ENCODE results near the gene TCL1A. TPM values are rescaled to one million over a fixed set of nuclear protein-coding genes. Genes with fewer than 3 reads are reported as not detected.

Gene TCL1A
- total and polyA plus RNA-seq, 10 of the 15 experiments (the other 5 are each of a cell fraction or from before 2014, with no cell fraction given) = 5.9 to 283 (median 113) TPM

- TF ChIP-seq SKIL (IDR thresholded peaks at IDR 0.05; ENCODE audit: low read depth, poor library complexity, severe bottlenecking) = no peak
- no peak for TF ChIP-seq ZNF622 (IDR thresholded peaks at IDR 0.05)
- TF ChIP-seq PRDM15 (CRISPR knock-in tag; IDR thresholded peaks at IDR 0.05) = no peak
- TF ChIP-seq BRCA1 (IDR thresholded peaks at IDR 0.05; ENCODE audit: low read depth, low read length) = no peak
- TF ChIP-seq PBX3 (IDR thresholded peaks at IDR 0.05; ENCODE audit: insufficient replicate concordance, low read depth, low read length) = no peak
- peak; percentile 61; the same call in 1 of the 2 replicates for TF ChIP-seq SPI1 (IDR thresholded peaks at IDR 0.05; ENCODE audit: borderline replicate concordance, insufficient read depth, low read depth, low read length)
- 0 out of 2 replicates have a peak, but pooled peaks have one; percentile 75 for TF ChIP-seq ASH2L (IDR thresholded peaks at IDR 0.05; ENCODE audit: borderline replicate concordance, low read depth)
- no peak for TF ChIP-seq LARP7 (IDR thresholded peaks at IDR 0.05)
- no peak for TF ChIP-seq CHD2 (IDR thresholded peaks at IDR 0.05; ENCODE audit: borderline replicate concordance, low read depth, low read length)
- no peak for TF ChIP-seq NFYA (IDR thresholded peaks at IDR 0.05; ENCODE audit: borderline replicate concordance, low read depth, low read length)
- TF ChIP-seq MXI1 (IDR thresholded peaks at IDR 0.05; ENCODE audit: low read depth, low read length) = no peak
- no peak for TF ChIP-seq ZNF24 (IDR thresholded peaks at IDR 0.05)
- no peak for TF ChIP-seq POLR2AphosphoS2 (IDR thresholded peaks at IDR 0.05; ENCODE audit: low read depth, low read length)
- no peak for TF ChIP-seq NR2C2 (IDR thresholded peaks at IDR 0.05; ENCODE audit: borderline replicate concordance, control insufficient read depth, insufficient read length, low read depth)
- no peak for TF ChIP-seq HSF1 (IDR thresholded peaks at IDR 0.05; ENCODE audit: low read depth, low read length)
- no peak for TF ChIP-seq PKNOX1 (IDR thresholded peaks at IDR 0.05)
- peak; percentile 73; the same call in 1 of the 2 replicates for TF ChIP-seq TCF3 (IDR thresholded peaks at IDR 0.05; ENCODE audit: borderline replicate concordance, insufficient read depth, low read depth, low read length)
- no peak for TF ChIP-seq SP1 (IDR thresholded peaks at IDR 0.05; ENCODE audit: low read depth, low read length)
- TF ChIP-seq EZH2 (IDR thresholded peaks at IDR 0.05; ENCODE audit: borderline replicate concordance, control insufficient read depth, low read depth, low read length) = no peak
Observed at GRCh38 chr14:95662376-95663186, 51.3 kb downstream of the TCL1A start (continued).

All from GM12878 (cell line).